ENCODE results near the gene ANKFN1. TPM values are rescaled to one million over a fixed set of nuclear protein-coding genes. Genes with fewer than 3 reads are reported as not detected.

ANKFN1 gene
- total and polyA plus RNA-seq, 2 of the 13 experiments (the other 11 are each of a cell fraction or from before 2014, with no cell fraction given), result not detected

DNA sequence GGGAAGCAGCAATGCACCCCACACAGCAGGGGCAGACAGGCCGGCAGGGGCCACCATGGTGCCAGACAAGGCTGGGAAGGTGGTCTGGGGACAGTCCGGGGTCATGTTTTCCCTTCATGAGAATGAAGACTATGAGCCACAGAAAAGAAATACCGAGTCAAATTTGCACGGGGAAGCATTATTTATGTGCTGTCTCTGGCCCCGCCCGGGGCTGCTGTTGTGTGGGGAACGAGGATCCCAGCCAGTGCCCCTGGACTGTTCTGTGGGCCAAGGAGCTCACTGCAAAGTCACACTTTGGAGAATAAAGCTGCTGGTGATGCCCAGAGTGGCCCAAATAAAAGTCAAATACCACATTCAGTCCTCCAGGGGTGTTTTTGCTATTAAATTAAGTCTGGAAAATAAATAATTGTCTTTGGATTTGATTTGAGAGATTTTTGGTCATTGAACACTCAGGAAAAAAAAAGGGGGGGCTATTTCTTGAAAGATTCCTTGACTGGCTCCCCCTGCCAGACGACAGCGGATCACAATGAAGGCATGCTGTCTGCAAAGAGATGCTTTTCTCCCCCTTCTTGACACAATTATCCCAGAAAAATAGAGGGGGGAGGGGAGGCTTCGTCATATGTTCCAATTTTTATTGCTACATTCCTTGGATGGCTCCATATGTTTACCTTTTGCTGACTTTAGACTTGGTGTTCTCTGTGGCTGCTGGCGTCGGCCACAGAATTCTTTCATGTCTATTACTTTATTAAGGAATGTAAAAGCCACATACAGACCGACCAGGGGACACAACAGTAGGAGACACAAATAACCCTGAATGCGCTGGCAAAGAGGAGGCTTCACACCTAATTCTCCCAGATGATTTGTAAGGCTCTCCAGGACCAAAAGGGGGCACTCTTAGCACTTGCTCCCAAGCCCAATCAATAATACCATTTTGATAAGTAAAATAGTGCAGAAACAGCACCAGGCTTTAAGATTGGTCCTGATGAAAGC, 27.1 kb upstream of the ANKFN1 start (continued):
- TF ChIP-seq, protein P1, sequence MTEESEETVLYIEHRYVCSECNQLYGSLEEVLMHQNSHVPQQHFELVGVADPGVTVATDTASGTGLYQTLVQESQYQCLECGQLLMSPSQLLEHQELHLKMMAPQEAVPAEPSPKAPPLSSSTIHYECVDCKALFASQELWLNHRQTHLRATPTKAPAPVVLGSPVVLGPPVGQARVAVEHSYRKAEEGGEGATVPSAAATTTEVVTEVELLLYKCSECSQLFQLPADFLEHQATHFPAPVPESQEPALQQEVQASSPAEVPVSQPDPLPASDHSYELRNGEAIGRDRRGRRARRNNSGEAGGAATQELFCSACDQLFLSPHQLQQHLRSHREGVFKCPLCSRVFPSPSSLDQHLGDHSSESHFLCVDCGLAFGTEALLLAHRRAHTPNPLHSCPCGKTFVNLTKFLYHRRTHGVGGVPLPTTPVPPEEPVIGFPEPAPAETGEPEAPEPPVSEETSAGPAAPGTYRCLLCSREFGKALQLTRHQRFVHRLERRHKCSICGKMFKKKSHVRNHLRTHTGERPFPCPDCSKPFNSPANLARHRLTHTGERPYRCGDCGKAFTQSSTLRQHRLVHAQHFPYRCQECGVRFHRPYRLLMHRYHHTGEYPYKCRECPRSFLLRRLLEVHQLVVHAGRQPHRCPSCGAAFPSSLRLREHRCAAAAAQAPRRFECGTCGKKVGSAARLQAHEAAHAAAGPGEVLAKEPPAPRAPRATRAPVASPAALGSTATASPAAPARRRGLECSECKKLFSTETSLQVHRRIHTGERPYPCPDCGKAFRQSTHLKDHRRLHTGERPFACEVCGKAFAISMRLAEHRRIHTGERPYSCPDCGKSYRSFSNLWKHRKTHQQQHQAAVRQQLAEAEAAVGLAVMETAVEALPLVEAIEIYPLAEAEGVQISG (CRISPR knock-in tag; IDR thresholded peaks at IDR 0.05), result no peak
- TF ChIP-seq, protein P2, sequence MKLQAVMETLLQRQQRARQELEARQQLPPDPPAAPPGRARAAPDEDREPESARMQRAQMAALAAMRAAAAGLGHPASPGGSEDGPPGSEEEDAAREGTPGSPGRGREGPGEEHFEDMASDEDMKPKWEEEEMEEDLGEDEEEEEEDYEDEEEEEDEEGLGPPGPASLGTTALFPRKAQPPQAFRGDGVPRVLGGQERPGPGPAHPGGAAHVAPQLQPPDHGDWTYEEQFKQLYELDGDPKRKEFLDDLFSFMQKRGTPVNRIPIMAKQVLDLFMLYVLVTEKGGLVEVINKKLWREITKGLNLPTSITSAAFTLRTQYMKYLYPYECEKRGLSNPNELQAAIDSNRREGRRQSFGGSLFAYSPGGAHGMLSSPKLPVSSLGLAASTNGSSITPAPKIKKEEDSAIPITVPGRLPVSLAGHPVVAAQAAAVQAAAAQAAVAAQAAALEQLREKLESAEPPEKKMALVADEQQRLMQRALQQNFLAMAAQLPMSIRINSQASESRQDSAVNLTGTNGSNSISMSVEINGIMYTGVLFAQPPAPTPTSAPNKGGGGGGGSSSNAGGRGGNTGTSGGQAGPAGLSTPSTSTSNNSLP (IDR thresholded peaks at IDR 0.05; ENCODE audit: low read depth, low read length), result peak; percentile 39; the same call in 1 of the 2 replicates
- no peak for TF ChIP-seq NFYC (CRISPR knock-in tag; IDR thresholded peaks at IDR 0.05)
- no peak for TF ChIP-seq REXO4 (CRISPR knock-in tag; IDR thresholded peaks at IDR 0.05; ENCODE audit: borderline replicate concordance)
- TF ChIP-seq, protein P3, sequence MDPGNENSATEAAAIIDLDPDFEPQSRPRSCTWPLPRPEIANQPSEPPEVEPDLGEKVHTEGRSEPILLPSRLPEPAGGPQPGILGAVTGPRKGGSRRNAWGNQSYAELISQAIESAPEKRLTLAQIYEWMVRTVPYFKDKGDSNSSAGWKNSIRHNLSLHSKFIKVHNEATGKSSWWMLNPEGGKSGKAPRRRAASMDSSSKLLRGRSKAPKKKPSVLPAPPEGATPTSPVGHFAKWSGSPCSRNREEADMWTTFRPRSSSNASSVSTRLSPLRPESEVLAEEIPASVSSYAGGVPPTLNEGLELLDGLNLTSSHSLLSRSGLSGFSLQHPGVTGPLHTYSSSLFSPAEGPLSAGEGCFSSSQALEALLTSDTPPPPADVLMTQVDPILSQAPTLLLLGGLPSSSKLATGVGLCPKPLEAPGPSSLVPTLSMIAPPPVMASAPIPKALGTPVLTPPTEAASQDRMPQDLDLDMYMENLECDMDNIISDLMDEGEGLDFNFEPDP (CRISPR knock-in tag; conservative IDR thresholded peaks at IDR 0.05), result no peak
- no peak for TF ChIP-seq JUND (CRISPR knock-in tag; IDR thresholded peaks at IDR 0.05)

Measured in HepG2 (cell line).